ENCODE results near the gene STARD10.

- TF ChIP-seq EZH2 (IDR thresholded peaks at IDR 0.05; ENCODE audit: low read depth, low read length, severe bottlenecking): no peak
- no peak for TF ChIP-seq HDAC2 (IDR thresholded peaks at IDR 0.05; ENCODE audit: borderline replicate concordance in 1 of 2, low read depth in 2 of 2, low read length in 2 of 2)
- TF ChIP-seq SIRT6 (IDR thresholded peaks at IDR 0.05; ENCODE audit: low read length): no peak
- TF ChIP-seq CTCF (IDR thresholded peaks at IDR 0.05; ENCODE audit: control extremely low read depth in 1 of 3, insufficient read depth in 1 of 3, low read depth in 1 of 3, low read length in 3 of 3): no peak
- no peak for TF ChIP-seq RAD21 (IDR thresholded peaks at IDR 0.05 in 1 of 2, conservative IDR thresholded peaks at IDR 0.05 in 1 of 2; ENCODE audit: low read depth in 2 of 2, low read length in 2 of 2)
- TF ChIP-seq SIN3A (conservative IDR thresholded peaks at IDR 0.05 in 1 of 2, IDR thresholded peaks at IDR 0.05 in 1 of 2; ENCODE audit: low read depth in 1 of 2, low read length in 2 of 2): no peak
- no peak for TF ChIP-seq CHD7 (IDR thresholded peaks at IDR 0.05; ENCODE audit: insufficient replicate concordance, low read length)
- no peak for TF ChIP-seq EP300 (IDR thresholded peaks at IDR 0.05; ENCODE audit: borderline replicate concordance in 1 of 2, low read depth in 2 of 2, low read length in 2 of 2)
- TF ChIP-seq POLR2A (IDR thresholded peaks at IDR 0.05; ENCODE audit: control extremely low read depth in 1 of 2, low read depth in 2 of 2, low read length in 2 of 2): no peak
- TF ChIP-seq JUN (IDR thresholded peaks at IDR 0.05; ENCODE audit: low read depth, low read length): no peak
- no peak for TF ChIP-seq POLR2AphosphoS5 (IDR thresholded peaks at IDR 0.05; ENCODE audit: low read depth, low read length)
Measured at GRCh38 chr11:72755713-72756285, 38.0 kb downstream of the STARD10 start.

Data from H1 (cell line).